Neural cell (in vitro differentiated cells): ENCODE measurements around the gene PDE6D. TPM values are rescaled to one million over a fixed set of nuclear protein-coding genes. Genes with fewer than 3 reads are reported as not detected.

Experiments used
- H2AFZ ChIP-seq: fragments of 200-600, 300-800 bp; sonication (generic), shearing (Covaris generic); 2 replicates; pipeline ENCODE4 v1.6.0; 2014; ENCODE audit warnings: low read depth, mild to moderate bottlenecking, antibody characterized with exemption, low read length, moderate library complexity
- H3F3A ChIP-seq: fragments of 200-600 bp; shearing (Covaris generic); 2 replicates; pipeline ENCODE4 v1.6.1; 2016; ENCODE audit warnings: mild to moderate bottlenecking, moderate library complexity, mixed read lengths, antibody characterized with exemption, low read length; ENCODE audit not compliant: insufficient read depth, poor library complexity, severe bottlenecking
- H3K27ac ChIP-seq: fragments of 200-600, 300-800 bp; sonication (generic), shearing (Covaris generic); 2 replicates; pipeline ENCODE4 v1.5.1; 2014; ENCODE audit warnings: mild to moderate bottlenecking, low read length, moderate library complexity
- H3K27me3 ChIP-seq: fragments of 300-800, 200-600 bp; sonication (generic), shearing (Covaris generic); 2 replicates; pipeline ENCODE4 v1.6.0; 2014; ENCODE audit warnings: mild to moderate bottlenecking, low read depth, low read length, moderate library complexity; ENCODE audit not compliant: insufficient read depth
- H3K36me3 ChIP-seq: fragments of 300-800, 200-600 bp; sonication (generic), shearing (Covaris generic); 2 replicates; pipeline ENCODE4 v1.5.1; 2014; ENCODE audit warnings: mild to moderate bottlenecking, antibody characterized with exemption, low read length, moderate library complexity; ENCODE audit not compliant: insufficient read depth
- H3K4me2 ChIP-seq: fragments of 300-800, 200-600 bp; sonication (generic), shearing (Covaris generic); 2 replicates; pipeline ENCODE4 v1.6.0; 2014; ENCODE audit warnings: mild to moderate bottlenecking, low read length
- H3K4me3 ChIP-seq: fragments of 300-800, 200-600 bp; sonication (generic), shearing (Covaris generic); 2 replicates; pipeline ENCODE4 v1.5.1; 2014; ENCODE audit warnings: mild to moderate bottlenecking, low read length, moderate library complexity
- H3K79me2 ChIP-seq: fragments of 200-600 bp; shearing (Covaris generic); replicated peaks from 2 replicates; pipeline ENCODE4 v1.6.0; 2014; ENCODE audit warnings: mild to moderate bottlenecking, low read length, moderate library complexity; ENCODE audit not compliant: insufficient read depth
- H3K9ac ChIP-seq: fragments of 300-800, 200-600 bp; sonication (generic), shearing (Covaris generic); 2 replicates; pipeline ENCODE4 v1.6.1; 2016; ENCODE audit warnings: mild to moderate bottlenecking, low read length, mixed read lengths
- H3K9me2 ChIP-seq: fragments of 200-600 bp; shearing (Covaris generic); 2 replicates; pipeline ENCODE4 v1.6.1; 2016; ENCODE audit warnings: mild to moderate bottlenecking, low read length, mixed read lengths; ENCODE audit not compliant: insufficient read depth
- H3K9me3 ChIP-seq: fragments of 200-600, 300-800 bp; sonication (generic), shearing (Covaris generic); 2 replicates; pipeline ENCODE4 v1.6.1; 2016; ENCODE audit warnings: mild to moderate bottlenecking, mixed run types, low read length, moderate library complexity, mixed read lengths
- H4K20me1 ChIP-seq: fragments of 200-600 bp; shearing (Covaris generic); 2 replicates; pipeline ENCODE4 v1.6.1; 2016; ENCODE audit warnings: mild to moderate bottlenecking, mixed run types; ENCODE audit not compliant: insufficient read depth
- CTCF ChIP-seq: fragments of 450-650 bp; IDR thresholded peaks from 2 replicates; pipeline ENCODE4 v1.5.1; 2014; ENCODE audit warnings: antibody characterized with exemption, mild to moderate bottlenecking, moderate library complexity; ENCODE audit not compliant: poor library complexity, severe bottlenecking
- EP300 ChIP-seq: fragments of 450-650 bp; conservative IDR thresholded peaks from 2 replicates; pipeline ENCODE4 v1.6.1; 2014; ENCODE audit warnings: antibody characterized with exemption, mild to moderate bottlenecking, moderate library complexity; ENCODE audit not compliant: poor library complexity, severe bottlenecking
- EZH2 ChIP-seq: fragments of 200-600, 300-800 bp; shearing (Covaris generic), sonication (generic); IDR thresholded peaks from 2 replicates; pipeline ENCODE4 v1.6.1; 2014; ENCODE audit warnings: antibody characterized with exemption, low read length, borderline replicate concordance, mild to moderate bottlenecking; ENCODE audit not compliant: insufficient read depth, poor library complexity, severe bottlenecking
- MXI1 ChIP-seq: fragments of 450-650 bp; conservative IDR thresholded peaks from 2 replicates; pipeline ENCODE4 v1.6.1; 2014; ENCODE audit warnings: antibody characterized with exemption, mild to moderate bottlenecking; ENCODE audit not compliant: poor library complexity, severe bottlenecking
- POLR2AphosphoS5 ChIP-seq: IDR thresholded peaks from 2 replicates; pipeline ENCODE4 v1.6.1; 2012
- RAD21 ChIP-seq: fragments of 450-650 bp; conservative IDR thresholded peaks from 2 replicates; pipeline ENCODE4 v1.6.1; 2014; ENCODE audit warnings: antibody characterized with exemption, mild to moderate bottlenecking, moderate library complexity
- REST ChIP-seq: IDR thresholded peaks from 2 replicates; pipeline ENCODE4 v1.6.1; 2012; ENCODE audit warnings: borderline replicate concordance
- SMC3 ChIP-seq: fragments of 450-650 bp; conservative IDR thresholded peaks from 2 replicates; pipeline ENCODE4 v1.6.1; 2014; ENCODE audit warnings: antibody characterized with exemption, mild to moderate bottlenecking, moderate library complexity; ENCODE audit not compliant: poor library complexity
- TAF1 ChIP-seq: IDR thresholded peaks from 2 replicates; pipeline ENCODE4 v1.6.1; 2012; ENCODE audit warnings: low read depth
- polyA plus RNA-seq: library from polyadenylated mRNA; depleted of rRNA; stranded (reverse); fragments of >200 nt; gene quantifications from 2 replicates; pipeline ENCODE4 v1.2.3, GENCODE V29; 2014

PDE6D gene
- polyA plus RNA-seq, 1 donor from 2014 or later = 150 TPM

GRCh38 chr2:231717281-231718171, 63.6 kb downstream of the PDE6D start:
- H3K27me3 ChIP-seq = no peaks in the 10 kb centered on the region
- H4K20me1 ChIP-seq = peaks cover 17% of the 10 kb centered on the region
- no peak overlapping the region for H3K4me3 ChIP-seq
- H3F3A ChIP-seq = peaks cover 11% of the 10 kb centered on the region
- H3K36me3 ChIP-seq = peaks cover 4% of the 10 kb centered on the region
- no peaks in the 10 kb centered on the region for H3K9me2 ChIP-seq
- no peak overlapping the region for H3K27ac ChIP-seq
- peaks cover 11% of the 10 kb centered on the region for H3K79me2 ChIP-seq
- no peak overlapping the region for H3K9ac ChIP-seq
- no peak for TF ChIP-seq TAF1
- no peak for TF ChIP-seq EZH2
- TF ChIP-seq SMC3 = no peak
- no peak for TF ChIP-seq POLR2AphosphoS5
- no peak overlapping the region for H2AFZ ChIP-seq
- no peaks in the 10 kb centered on the region for H3K9me3 ChIP-seq
- no peak overlapping the region for H3K4me2 ChIP-seq

GRCh38 chr2:231716666-231717280, 64.3 kb downstream of the PDE6D start:
- Histone ChIP-seq H3K27me3 (no peaks in the 10 kb centered on the region), H3K27ac (no peak overlapping the region), H3K36me3 (peaks cover 4% of the 10 kb centered on the region), H4K20me1 (peaks cover 24% of the 10 kb centered on the region), H3K79me2 (peaks cover 19% of the 10 kb centered on the region), H2AFZ (no peak overlapping the region), H3K9ac (no peak overlapping the region), H3K9me3 (no peaks in the 10 kb centered on the region), H3F3A (peaks cover 11% of the 10 kb centered on the region), H3K9me2 (no peaks in the 10 kb centered on the region), H3K4me2 (no peak overlapping the region), H3K4me3 (no peak overlapping the region)
- no peak for TF ChIP-seq REST
- no peak for TF ChIP-seq EZH2
- TF ChIP-seq RAD21 = no peak
- no peak for TF ChIP-seq CTCF
- no peak for TF ChIP-seq EP300
- no peak for TF ChIP-seq TAF1
- no peak for TF ChIP-seq POLR2AphosphoS5
- no peak for TF ChIP-seq MXI1
- TF ChIP-seq SMC3 = no peak
